Caco-2 (cell line): ENCODE results near the gene CRAT. TPM values are rescaled to one million over a fixed set of nuclear protein-coding genes. Genes with fewer than 3 reads are reported as not detected.
"Not testable (repeated sequence)": the region's sequence is repeated elsewhere in the genome, so short reads cannot be mapped to it uniquely, and the experiment has no call there.

ENCODE experiments used
- BruUV-seq: library from RNA; stranded (reverse); fragments of 400-500 nt; replicated peaks from 2 replicates; lab custom pipeline; 2021; lab: Mats Ljungman, UMichigan
- CTCF ChIA-PET: fragments of 300-600 bp; sonication (Branson Sonifier 250); formaldehyde crosslinking; loops from one replicate; lab custom pipeline; 2022; ENCODE audit warnings: antibody characterized with exemption; lab: Charles Lee
- POLR2A ChIA-PET: fragments of 300-600 bp; sonication (Branson Sonifier 250); formaldehyde crosslinking; loops from one replicate; lab custom pipeline; 2022; ENCODE audit warnings: antibody characterized with exemption; lab: Charles Lee
- DNase-seq, 2 experiments: peaks; one replicate each; pipeline versions ENCODE4 v3.0.0 to v3.0.0-alpha.2; 2020 to 2022
- H3K27me3 ChIP-seq: replicated peaks from 2 replicates; pipeline ENCODE4 v1.6.0; 2011; ENCODE audit warnings: low read length; ENCODE audit not compliant: control insufficient read depth, insufficient read depth
- H3K36me3 ChIP-seq: 2 replicates; pipeline ENCODE4 v1.5.1; 2011; ENCODE audit warnings: low read length; ENCODE audit not compliant: control insufficient read depth, insufficient read depth
- H3K4me1 ChIP-seq: fragments of 250-450 bp; sonication (Bioruptor Pico); 2 replicates; pipeline ENCODE4 v1.5.1; 2020; ENCODE audit warnings: mild to moderate bottlenecking
- H3K4me3 ChIP-seq: 2 replicates; pipeline ENCODE4 v1.5.1; 2011; ENCODE audit warnings: low read depth, mild to moderate bottlenecking, control low read depth, low read length
- H3K9me3 ChIP-seq: fragments of 250-450 bp; sonication (Bioruptor Pico); 2 replicates; pipeline ENCODE4 v1.5.1; 2020; ENCODE audit warnings: mild to moderate bottlenecking, moderate library complexity
- H3K27ac Mint-ChIP-seq: one replicate; pipeline ENCODE4 v1.8.0; 2022; ENCODE audit warnings: mixed read lengths; ENCODE audit not compliant: unreplicated experiment
- H3K27me3 Mint-ChIP-seq: one replicate; pipeline ENCODE4 v1.8.0; 2022; ENCODE audit warnings: mixed read lengths; ENCODE audit not compliant: insufficient read depth, unreplicated experiment
- H3K36me3 Mint-ChIP-seq: one replicate; pipeline ENCODE4 v1.8.0; 2022; ENCODE audit warnings: mild to moderate bottlenecking, mixed read lengths; ENCODE audit not compliant: insufficient read depth, unreplicated experiment
- H3K4me1 Mint-ChIP-seq: one replicate; pipeline ENCODE4 v1.8.0; 2022; ENCODE audit warnings: low read depth, mixed read lengths; ENCODE audit not compliant: unreplicated experiment
- H3K4me3 Mint-ChIP-seq: one replicate; pipeline ENCODE4 v1.8.0; 2022; ENCODE audit warnings: mild to moderate bottlenecking, moderate library complexity, mixed read lengths; ENCODE audit not compliant: unreplicated experiment
- H3K9me3 Mint-ChIP-seq: one replicate; pipeline ENCODE4 v1.8.0; 2022; ENCODE audit warnings: mixed read lengths; ENCODE audit not compliant: unreplicated experiment
- CTCF ChIP-seq, 2 experiments: fragments of 200-600 bp in 1 of 2; IDR thresholded peaks; 1 replicate in 1 of 2; 2 replicates in 1 of 2; pipeline versions ENCODE4 v1.5.1 to v1.8.0; 2011 to 2022; ENCODE audit warnings: antibody characterized with exemption in 1 of 2, control low read depth in 1 of 2, inconsistent platforms in 1 of 2, low read depth in 1 of 2, low read length in 1 of 2, mild to moderate bottlenecking in 1 of 2, moderate library complexity in 1 of 2; ENCODE audit not compliant: insufficient read depth in 1 of 2, severe bottlenecking in 1 of 2, unreplicated experiment in 1 of 2
- intact Hi-C: fragments of 100-400 bp; cut with micrococcal nuclease; formaldehyde crosslinking; loops from one replicate; pipeline ENCODE4 v1.10.0; 2022; ENCODE audit not compliant: unreplicated experiment
- total RNA-seq: library from RNA; stranded (reverse); gene quantifications from 2 replicates; pipeline ENCODE4 v1.2.3, GENCODE V29; 2022

The CRAT gene
- total RNA-seq, 1 experiment from 2014 or later = 20.7 TPM

- no peak for DNase-seq
- Mint-ChIP-seq H3K4me1 (no peaks in the 10 kb centered on the region), H3K9me3 (no peaks in the 10 kb centered on the region), H3K27me3 (no peaks in the 10 kb centered on the region), H3K4me3 (no peak overlapping the region), H3K36me3 (peaks cover 59% of the 10 kb centered on the region), H3K27ac (no peak overlapping the region)
- Histone ChIP-seq H3K4me3 (no peak overlapping the region), H3K27me3 (no peaks in the 10 kb centered on the region), H3K4me1 (no peaks in the 10 kb centered on the region), H3K9me3 (no peaks in the 10 kb centered on the region), H3K36me3 (no peaks in the 10 kb centered on the region; the same call in 1 of the 2 replicates)
- intact Hi-C loops = no loop called here
- ChIA-PET POLR2A (no interaction called here), CTCF (no interaction called here)
- BruUV-seq = no TSS peak
- TF ChIP-seq CTCF (IDR thresholded peaks at IDR 0.05; ENCODE audit: insufficient read depth in 1 of 2, low read depth in 1 of 2, low read length in 1 of 2, severe bottlenecking in 1 of 2, unreplicated experiment in 1 of 2) = no peak
Measured at GRCh38 chr9:129124506-129125069, 14.0 kb upstream of the CRAT start.

GRCh38 chr9:129122976-129123375 is 12.4 kb upstream of the CRAT start:
- H3K4me3 ChIP-seq, H3K27me3 Mint-ChIP-seq, intact Hi-C loops, H3K9me3 ChIP-seq, BruUV-seq, DNase-seq, CTCF ChIA-PET, H3K36me3 ChIP-seq, H3K27ac Mint-ChIP-seq, POLR2A ChIA-PET, H3K4me3 Mint-ChIP-seq, H3K9me3 Mint-ChIP-seq, H3K4me1 ChIP-seq, H3K4me1 Mint-ChIP-seq, H3K27me3 ChIP-seq: not testable (repeated sequence)
- H3K36me3 Mint-ChIP-seq = peaks cover 56% of the 10 kb centered on the region

GRCh38 chr9:129122133-129122532 is 11.5 kb upstream of the CRAT start:
- CTCF ChIA-PET = interaction anchor here (0.6 kb wide), 1 partner anchor 52 kb away, joined by 3 read pairs; no protein-coding TSS in a partner anchor

More at GRCh38 chr9:129122133-129122532, 11.5 kb upstream of the CRAT start:
- H3K36me3 Mint-ChIP-seq = peaks cover 51% of the 10 kb centered on the region
- no peaks in the 10 kb centered on the region for H3K27me3 Mint-ChIP-seq
- no peaks in the 10 kb centered on the region for H3K9me3 ChIP-seq
- no peaks in the 10 kb centered on the region; the same call in 1 of the 2 replicates for H3K36me3 ChIP-seq
- H3K4me1 ChIP-seq = no peaks in the 10 kb centered on the region
- no peak overlapping the region for H3K4me3 Mint-ChIP-seq
- no peak for TF ChIP-seq CTCF (IDR thresholded peaks at IDR 0.05; ENCODE audit: insufficient read depth in 1 of 2, low read depth in 1 of 2, low read length in 1 of 2, severe bottlenecking in 1 of 2, unreplicated experiment in 1 of 2)
- no TSS peak for BruUV-seq
- no peak for DNase-seq
- intact Hi-C loops = no loop called here
- no peak overlapping the region for H3K27ac Mint-ChIP-seq
- H3K27me3 ChIP-seq = no peaks in the 10 kb centered on the region
- H3K9me3 Mint-ChIP-seq = no peaks in the 10 kb centered on the region
- H3K4me1 Mint-ChIP-seq = no peaks in the 10 kb centered on the region
- no peak overlapping the region for H3K4me3 ChIP-seq
- POLR2A ChIA-PET = no interaction called here
